Muscle of leg (tissue), 11 donors: ENCODE results near the gene GATB. TPM values are rescaled to one million over a fixed set of nuclear protein-coding genes. Genes with fewer than 3 reads are reported as not detected.

Experiments used
- DNase-seq: peaks from one replicate; pipeline ENCODE4 v3.0.0; 2013
- H3K27ac ChIP-seq: one replicate; pipeline ENCODE4 v1.5.1; 2013; ENCODE audit warnings: mild to moderate bottlenecking, low read length, control low read depth
- H3K27me3 ChIP-seq: one replicate; pipeline ENCODE4 v1.6.1; 2013; ENCODE audit warnings: low read length; ENCODE audit not compliant: control insufficient read depth, insufficient read depth
- H3K36me3 ChIP-seq: one replicate; pipeline ENCODE4 v1.6.1; 2013; ENCODE audit warnings: low read length; ENCODE audit not compliant: control insufficient read depth, insufficient read depth
- H3K4me1 ChIP-seq: one replicate; pipeline ENCODE4 v1.6.1; 2013; ENCODE audit warnings: low read length; ENCODE audit not compliant: control insufficient read depth, insufficient read depth
- H3K4me3 ChIP-seq: one replicate; pipeline ENCODE4 v1.5.1; 2013; ENCODE audit warnings: low read length, control low read depth
- H3K9me3 ChIP-seq: replicated peaks from 2 replicates; pipeline ENCODE4 v1.6.1; 2013; ENCODE audit warnings: low read depth, low read length; ENCODE audit not compliant: control insufficient read depth
- WGBS: methylation state at CpG from one replicate; pipeline ENCODE4 v1.1.5; 2013; ENCODE audit warnings: missing lambda C conversion rate; ENCODE audit not compliant: insufficient coverage; 5-methylcytosine and 5-hydroxymethylcytosine counted together
- polyA plus RNA-seq, 8 donors: library from polyadenylated mRNA; unstranded; fragments of 120-200 nt; gene quantifications; one replicate each; pipeline versions ENCODE4 v1.2.1 to v1.2.3, GENCODE V29; 2013; ENCODE audit warnings: inconsistent platforms in 1 of 8, low replicate concordance in 1 of 8; ENCODE audit not compliant: insufficient read length in 8 of 8, insufficient read depth in 1 of 8
- total RNA-seq: library from RNA; stranded (reverse); fragments of 120-200 nt; gene quantifications from one replicate; pipeline ENCODE4 v1.2.4, GENCODE V29; 2013

Gene GATB
- total and polyA plus RNA-seq, 9 donors = 15.4 to 23.9 (median 20.2) TPM

- no peak overlapping the region for H3K27ac ChIP-seq
- no peaks in the 10 kb centered on the region for H3K4me1 ChIP-seq
- H3K36me3 ChIP-seq = no peaks in the 10 kb centered on the region
- H3K4me3 ChIP-seq = no peak overlapping the region
- no peaks in the 10 kb centered on the region for H3K27me3 ChIP-seq
- DNase-seq = no peak
- H3K9me3 ChIP-seq = peaks cover 2% of the 10 kb centered on the region
- WGBS = no CpG with 5 or more reads among the region's 1 CpG
Measured at GRCh38 chr4:151770154-151770553, 9.3 kb upstream of the GATB start.

GRCh38 chr4:151768835-151769234 lies 8.0 kb upstream of the GATB start:
- Histone ChIP-seq H3K4me3 (no peak overlapping the region), H3K27ac (no peak overlapping the region), H3K36me3 (no peaks in the 10 kb centered on the region), H3K4me1 (no peaks in the 10 kb centered on the region), H3K27me3 (no peaks in the 10 kb centered on the region), H3K9me3 (no peaks in the 10 kb centered on the region)
- DNase-seq = no peak
- no CpG with 5 or more reads among the region's 2 CpGs for WGBS

GRCh38 chr4:151766691-151767090 lies 5.9 kb upstream of the GATB start:
- no peaks in the 10 kb centered on the region for H3K4me1 ChIP-seq
- WGBS = 100% methylated on average over 1 of the region's 4 CpGs
- H3K36me3 ChIP-seq = no peaks in the 10 kb centered on the region
- H3K4me3 ChIP-seq = no peak overlapping the region
- no peak overlapping the region for H3K27ac ChIP-seq
- no peak for DNase-seq
- no peaks in the 10 kb centered on the region for H3K27me3 ChIP-seq
- no peaks in the 10 kb centered on the region for H3K9me3 ChIP-seq

GRCh38 chr4:151760002-151760401 lies 805 bp downstream of the GATB start:
- H3K27me3 ChIP-seq = no peaks in the 10 kb centered on the region
- H3K4me1 ChIP-seq = peaks cover 7% of the 10 kb centered on the region
- H3K9me3 ChIP-seq = no peaks in the 10 kb centered on the region
- peak; percentile 12 for DNase-seq
- H3K4me3 ChIP-seq = peak overlapping the region; percentile 83
- no peak overlapping the region for H3K27ac ChIP-seq
- H3K36me3 ChIP-seq = peaks cover 6% of the 10 kb centered on the region
- WGBS = no CpG with 5 or more reads among the region's 3 CpGs

GRCh38 chr4:151753056-151753455 lies 7.8 kb downstream of the GATB start:
- H3K36me3 ChIP-seq = peaks cover 10% of the 10 kb centered on the region
- H3K27ac ChIP-seq = no peak overlapping the region
- DNase-seq = no peak
- no peaks in the 10 kb centered on the region for H3K4me1 ChIP-seq
- WGBS = 93% methylated on average over 5 of the region's 5 CpGs
- no peaks in the 10 kb centered on the region for H3K27me3 ChIP-seq
- H3K9me3 ChIP-seq = no peaks in the 10 kb centered on the region
- no peak overlapping the region for H3K4me3 ChIP-seq

- no peak overlapping the region for H3K4me3 ChIP-seq
- no peaks in the 10 kb centered on the region for H3K4me1 ChIP-seq
- DNase-seq = no peak
Measured at GRCh38 chr4:151750156-151750555, 10.7 kb downstream of the GATB start.

GRCh38 chr4:151745481-151746231 lies 15.2 kb downstream of the GATB start:
- Histone ChIP-seq H3K36me3 (no peaks in the 10 kb centered on the region), H3K4me3 (no peak overlapping the region), H3K27ac (no peak overlapping the region), H3K27me3 (no peaks in the 10 kb centered on the region), H3K9me3 (no peaks in the 10 kb centered on the region), H3K4me1 (no peaks in the 10 kb centered on the region)
- WGBS = no CpG with 5 or more reads among the region's 5 CpGs
- DNase-seq = peak; percentile 14

More at GRCh38 chr4:151750156-151750555, 10.7 kb downstream of the GATB start:
- WGBS = no CpG with 5 or more reads among the region's 6 CpGs
- no peaks in the 10 kb centered on the region for H3K27me3 ChIP-seq
- no peak overlapping the region for H3K27ac ChIP-seq
- no peaks in the 10 kb centered on the region for H3K9me3 ChIP-seq
- peaks cover 7% of the 10 kb centered on the region for H3K36me3 ChIP-seq

GRCh38 chr4:151744614-151745013 lies 16.2 kb downstream of the GATB start:
- Histone ChIP-seq H3K9me3 (no peaks in the 10 kb centered on the region), H3K27ac (no peak overlapping the region), H3K4me3 (no peak overlapping the region), H3K36me3 (no peaks in the 10 kb centered on the region), H3K4me1 (no peaks in the 10 kb centered on the region), H3K27me3 (no peaks in the 10 kb centered on the region)
- no CpG with 5 or more reads among the region's 1 CpG for WGBS
- no peak for DNase-seq

GRCh38 chr4:151743894-151744293 lies 16.9 kb downstream of the GATB start:
- Histone ChIP-seq H3K27ac (no peak overlapping the region), H3K4me1 (no peaks in the 10 kb centered on the region), H3K4me3 (no peak overlapping the region), H3K9me3 (no peaks in the 10 kb centered on the region), H3K27me3 (no peaks in the 10 kb centered on the region), H3K36me3 (no peaks in the 10 kb centered on the region)
- WGBS = 100% methylated on average over 1 of the region's 4 CpGs
- DNase-seq = no peak

- no peak overlapping the region for H3K4me3 ChIP-seq
- no peaks in the 10 kb centered on the region for H3K9me3 ChIP-seq
- no peak overlapping the region for H3K27ac ChIP-seq
- 100% methylated on average over 2 of the region's 3 CpGs for WGBS
- H3K4me1 ChIP-seq = no peaks in the 10 kb centered on the region
- no peak for DNase-seq
- H3K36me3 ChIP-seq = no peaks in the 10 kb centered on the region
- no peaks in the 10 kb centered on the region for H3K27me3 ChIP-seq
Measured at GRCh38 chr4:151743128-151743854, 17.5 kb downstream of the GATB start.
